Liver (tissue), 9 donors: ENCODE data around the gene RALY. TPM values are rescaled to one million over a fixed set of nuclear protein-coding genes. Genes with fewer than 3 reads are reported as not detected.

Experiments
- DNase-seq: peaks from one replicate; pipeline ENCODE4 v3.0.0-alpha.2; 2017; ENCODE audit warnings: low spot score
- H3K27ac ChIP-seq, 2 donors: one replicate each; pipeline ENCODE4 v1.7.0; 2013; ENCODE audit warnings: inconsistent platforms in 2 of 2, low read length in 2 of 2, control low read depth in 1 of 2, low read depth in 1 of 2, mild to moderate bottlenecking in 1 of 2
- H3K27me3 ChIP-seq, 4 donors: one replicate each; pipeline versions ENCODE4 v1.6.1 to v1.7.0; 2013; ENCODE audit warnings: low read length in 3 of 4, inconsistent platforms in 1 of 4, mild to moderate bottlenecking in 1 of 4, moderate library complexity in 1 of 4; ENCODE audit not compliant: control insufficient read depth in 4 of 4, insufficient read depth in 4 of 4
- H3K36me3 ChIP-seq, 4 donors: one replicate each; pipeline versions ENCODE4 v1.6.1 to v1.7.0; 2013; ENCODE audit warnings: low read length in 3 of 4, mild to moderate bottlenecking in 3 of 4, low read depth in 1 of 4, moderate library complexity in 1 of 4; ENCODE audit not compliant: control insufficient read depth in 4 of 4, insufficient read depth in 3 of 4
- H3K4me1 ChIP-seq, 4 donors: one replicate each; pipeline versions ENCODE4 v1.6.1 to v1.7.0; 2013; ENCODE audit warnings: low read length in 3 of 4, mild to moderate bottlenecking in 3 of 4, moderate library complexity in 1 of 4; ENCODE audit not compliant: control insufficient read depth in 4 of 4, insufficient read depth in 4 of 4
- H3K4me3 ChIP-seq, 3 donors: one replicate each; pipeline versions ENCODE4 v1.6.1 to v1.7.0; 2013; ENCODE audit warnings: low read length in 3 of 3, control low read depth in 1 of 3, low read depth in 1 of 3, mild to moderate bottlenecking in 1 of 3
- H3K9ac ChIP-seq, 2 donors: one replicate each; pipeline ENCODE4 v1.7.0; 2013; ENCODE audit warnings: low read length in 2 of 2, mild to moderate bottlenecking in 2 of 2, moderate library complexity in 2 of 2, control low read depth in 1 of 2, low read depth in 1 of 2
- H3K9me3 ChIP-seq, 4 donors: one replicate each; pipeline versions ENCODE4 v1.6.1 to v1.7.0; 2013; ENCODE audit warnings: low read length in 3 of 4; ENCODE audit not compliant: control insufficient read depth in 4 of 4
- ATF3 ChIP-seq: IDR thresholded peaks from 2 replicates; pipeline ENCODE4 v1.6.1; 2016; ENCODE audit warnings: antibody characterized with exemption
- CTCF ChIP-seq: fragments of 150-350 bp; IDR thresholded peaks from 2 replicates; pipeline ENCODE4 v1.5.1; 2017; ENCODE audit warnings: improper control_type of control experiment, low read depth, low read length; ENCODE audit not compliant: missing input control
- EGR1 ChIP-seq, 2 donors: IDR thresholded peaks; 2 replicates each; pipeline ENCODE4 v1.6.1; 2016 to 2018; ENCODE audit warnings: antibody characterized with exemption in 2 of 2, low read depth in 2 of 2
- FOXA1 ChIP-seq: IDR thresholded peaks from 2 replicates; pipeline ENCODE4 v1.6.1; 2016; ENCODE audit warnings: antibody characterized with exemption
- FOXA2 ChIP-seq: IDR thresholded peaks from 2 replicates; pipeline ENCODE4 v1.6.1; 2016; ENCODE audit warnings: antibody characterized with exemption
- GABPA ChIP-seq, 2 donors: IDR thresholded peaks in 1 of 2; conservative IDR thresholded peaks in 1 of 2; 2 replicates each; pipeline ENCODE4 v1.6.1; 2016; ENCODE audit warnings: antibody characterized with exemption in 2 of 2, mild to moderate bottlenecking in 1 of 2, moderate library complexity in 1 of 2
- HNF4A ChIP-seq, 2 donors: conservative IDR thresholded peaks; 2 replicates each; pipeline ENCODE4 v1.6.1; 2016; ENCODE audit warnings: antibody characterized with exemption in 2 of 2, mild to moderate bottlenecking in 2 of 2
- HNF4G ChIP-seq: IDR thresholded peaks from 2 replicates; pipeline ENCODE4 v1.6.1; 2016; ENCODE audit warnings: antibody characterized with exemption
- JUND ChIP-seq, 2 donors: IDR thresholded peaks; 2 replicates each; pipeline ENCODE4 v1.6.1; 2016; ENCODE audit warnings: antibody characterized with exemption in 2 of 2
- MAX ChIP-seq: IDR thresholded peaks from 2 replicates; pipeline ENCODE4 v1.6.1; 2016; ENCODE audit warnings: antibody characterized with exemption
- NR2F2 ChIP-seq: IDR thresholded peaks from 2 replicates; pipeline ENCODE4 v1.6.1; 2016; ENCODE audit warnings: antibody characterized with exemption
- RAD21 ChIP-seq, 2 donors: IDR thresholded peaks; 2 replicates each; pipeline ENCODE4 v1.6.1; 2016; ENCODE audit warnings: antibody characterized with exemption in 2 of 2, mild to moderate bottlenecking in 2 of 2
- REST ChIP-seq: IDR thresholded peaks from 2 replicates; pipeline ENCODE4 v1.6.1; 2016; ENCODE audit warnings: antibody characterized with exemption, mild to moderate bottlenecking
- RXRA ChIP-seq, 2 donors: IDR thresholded peaks; 2 replicates each; pipeline ENCODE4 v1.6.1; 2017 to 2018; ENCODE audit warnings: antibody characterized with exemption in 2 of 2, mild to moderate bottlenecking in 1 of 2
- SP1 ChIP-seq: IDR thresholded peaks from 2 replicates; pipeline ENCODE4 v1.6.1; 2018; ENCODE audit warnings: antibody characterized with exemption, mild to moderate bottlenecking
- TAF1 ChIP-seq: conservative IDR thresholded peaks from 2 replicates; pipeline ENCODE4 v1.6.1; 2016; ENCODE audit warnings: antibody characterized with exemption, mild to moderate bottlenecking
- YY1 ChIP-seq: IDR thresholded peaks from 2 replicates; pipeline ENCODE4 v1.6.1; 2016; ENCODE audit warnings: antibody characterized with exemption, mild to moderate bottlenecking
- ZBTB33 ChIP-seq: IDR thresholded peaks from 2 replicates; pipeline ENCODE4 v1.6.1; 2016; ENCODE audit warnings: antibody characterized with exemption
- WGBS: extraction: QIAGEN DNeasy Blood & Tissue Kit; methylation state at CpG from one replicate; pipeline ENCODE4 v1.1.7; 2013; 5-methylcytosine and 5-hydroxymethylcytosine counted together
- polyA plus RNA-seq, 2 donors: library from polyadenylated mRNA; stranded (reverse) in 1 of 2; unstranded in 1 of 2; fragments of 200-250 nt in 1 of 2; fragments of >200 nt in 1 of 2; fragmentation: Nextera tagmentation in 1 of 2; extraction: Ambion mirVana in 1 of 2; gene quantifications; one replicate each; pipeline versions ENCODE4 v1.2.1 to v1.2.3, GENCODE V29; 2013 to 2015
- total RNA-seq, 2 donors: library from RNA; depleted of rRNA; stranded (reverse); fragments of >200 nt; gene quantifications; one replicate each; pipeline ENCODE4 v1.2.3, GENCODE V29; 2014
- donor health status: healthy.
- donor health status: healthy.
- donor health status: healthy.
- donor health status: healthy.
- donor health status: healthy.

The RALY gene
- total and polyA plus RNA-seq, 4 donors = 23.1 to 47.4 (median 33.3) TPM

GRCh38 chr20:34047917-34048316 lies 54.2 kb downstream of the RALY start:
- no peak for TF ChIP-seq TAF1
- TF ChIP-seq GABPA (IDR thresholded peaks at IDR 0.05 in 1 of 2, conservative IDR thresholded peaks at IDR 0.05 in 1 of 2) = no peak
- no peak for TF ChIP-seq YY1
- TF ChIP-seq EGR1 (IDR thresholded peaks at IDR 0.05; ENCODE audit: low read depth in 2 of 2) = no peak
- no peak for TF ChIP-seq FOXA1
- no peak for TF ChIP-seq ATF3
- no peak for TF ChIP-seq CTCF
- TF ChIP-seq REST = no peak
- TF ChIP-seq RAD21 (IDR thresholded peaks at IDR 0.05) = no peak
- no peak for TF ChIP-seq HNF4A (conservative IDR thresholded peaks at IDR 0.05)
- TF ChIP-seq ZBTB33 = no peak
- no peak for TF ChIP-seq RXRA (IDR thresholded peaks at IDR 0.05)
- no peak for TF ChIP-seq MAX
- no peak for TF ChIP-seq SP1
- no peak for TF ChIP-seq FOXA2
- TF ChIP-seq JUND (IDR thresholded peaks at IDR 0.05) = no peak
- TF ChIP-seq HNF4G = no peak
- no peak for TF ChIP-seq NR2F2
- H3K9ac ChIP-seq = no peak overlapping the region
- H3K27ac ChIP-seq = no peak overlapping the region
- H3K9me3 ChIP-seq = no peaks in the 10 kb centered on the region
- 91% methylated on average over 4 of the region's 4 CpGs for WGBS
- no peak overlapping the region for H3K4me3 ChIP-seq
- H3K4me1 ChIP-seq = peaks cover 6 to 27% (median 21%) of the 10 kb centered on the region in 4 donors
- no peaks in the 10 kb centered on the region for H3K27me3 ChIP-seq
- peaks cover 0 to 1% (median 0%) of the 10 kb centered on the region in 4 donors for H3K36me3 ChIP-seq
- DNase-seq = no peak
